ENCODE measurements around the gene HS2ST1. TPM values are rescaled to one million over a fixed set of nuclear protein-coding genes. Genes with fewer than 3 reads are reported as not detected.
A peak's percentile ranks its signal among the peaks of the same experiment; 100 is the strongest.

The HS2ST1 gene
- total and polyA plus RNA-seq, 2 donors (not counting 1 experiment from before 2014, with no cell fraction given) = 19.2 to 22.5 TPM

DNA sequence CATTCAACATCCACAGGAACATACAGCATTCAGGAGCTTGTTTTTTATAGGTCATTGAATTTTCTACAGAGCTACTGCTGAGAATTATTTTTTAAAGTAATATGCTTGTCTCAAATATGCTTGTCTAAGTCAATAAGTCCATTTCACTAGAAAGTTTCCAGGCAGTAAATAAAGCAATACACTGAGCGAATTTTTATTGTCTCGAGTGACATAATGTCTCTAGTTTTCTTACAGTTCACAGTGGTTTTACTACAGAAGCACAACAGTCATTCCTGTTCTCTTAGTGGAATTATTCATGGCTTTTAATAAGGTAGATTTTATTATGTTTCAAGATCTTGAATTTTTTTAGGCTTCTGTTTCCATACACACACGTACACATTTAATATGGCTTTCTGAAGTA, 83.8 kb downstream of the HS2ST1 start:
- TF ChIP-seq, protein P1, sequence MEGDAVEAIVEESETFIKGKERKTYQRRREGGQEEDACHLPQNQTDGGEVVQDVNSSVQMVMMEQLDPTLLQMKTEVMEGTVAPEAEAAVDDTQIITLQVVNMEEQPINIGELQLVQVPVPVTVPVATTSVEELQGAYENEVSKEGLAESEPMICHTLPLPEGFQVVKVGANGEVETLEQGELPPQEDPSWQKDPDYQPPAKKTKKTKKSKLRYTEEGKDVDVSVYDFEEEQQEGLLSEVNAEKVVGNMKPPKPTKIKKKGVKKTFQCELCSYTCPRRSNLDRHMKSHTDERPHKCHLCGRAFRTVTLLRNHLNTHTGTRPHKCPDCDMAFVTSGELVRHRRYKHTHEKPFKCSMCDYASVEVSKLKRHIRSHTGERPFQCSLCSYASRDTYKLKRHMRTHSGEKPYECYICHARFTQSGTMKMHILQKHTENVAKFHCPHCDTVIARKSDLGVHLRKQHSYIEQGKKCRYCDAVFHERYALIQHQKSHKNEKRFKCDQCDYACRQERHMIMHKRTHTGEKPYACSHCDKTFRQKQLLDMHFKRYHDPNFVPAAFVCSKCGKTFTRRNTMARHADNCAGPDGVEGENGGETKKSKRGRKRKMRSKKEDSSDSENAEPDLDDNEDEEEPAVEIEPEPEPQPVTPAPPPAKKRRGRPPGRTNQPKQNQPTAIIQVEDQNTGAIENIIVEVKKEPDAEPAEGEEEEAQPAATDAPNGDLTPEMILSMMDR (conservative IDR thresholded peaks at IDR 0.05 in 1 of 2, IDR thresholded peaks at IDR 0.05 in 1 of 2; ENCODE audit: low read depth in 1 of 2, low read length in 2 of 2) = no peak
- no peak for TF ChIP-seq EZH2 (IDR thresholded peaks at IDR 0.05; ENCODE audit: low read length, missing control alignments)
- no peak for DNase-seq (ENCODE audit: low read depth in 2 of 2)

DNA sequence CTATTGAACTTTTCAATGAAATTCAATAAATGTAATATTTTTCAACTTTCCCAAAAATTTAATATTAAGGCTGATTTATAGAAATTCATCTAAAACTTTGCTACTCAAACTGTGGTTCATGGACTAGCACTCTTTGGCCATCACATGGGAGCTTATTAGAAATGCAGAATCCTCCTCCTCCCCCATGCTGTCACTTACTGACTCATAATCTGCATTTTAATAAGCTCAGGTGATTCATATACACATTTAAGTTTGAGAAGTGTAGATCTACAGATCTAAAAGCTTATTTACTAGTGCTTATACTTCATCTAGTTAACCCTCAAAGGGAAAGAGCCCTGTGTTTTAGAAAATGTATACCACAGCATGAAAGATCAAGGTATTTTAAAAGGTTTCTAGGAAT, 84.3 kb downstream of the HS2ST1 start:
- DNase-seq (ENCODE audit: low read depth in 2 of 2) = peak in 1 of 2 donors; percentile 37
- H3K79me2 ChIP-seq (ENCODE audit: control insufficient read depth, insufficient read depth, low read length) = no peaks in the 10 kb centered on the region
- TF ChIP-seq, protein P1 (conservative IDR thresholded peaks at IDR 0.05 in 1 of 2, IDR thresholded peaks at IDR 0.05 in 1 of 2; ENCODE audit: low read depth in 1 of 2, low read length in 2 of 2) = no peak
- no peak for TF ChIP-seq EZH2 (IDR thresholded peaks at IDR 0.05; ENCODE audit: low read length, missing control alignments)
- H3K36me3 ChIP-seq (ENCODE audit: control insufficient read depth, insufficient read depth, low read length) = no peaks in the 10 kb centered on the region
- H3K27me3 ChIP-seq (ENCODE audit: control insufficient read depth, insufficient read depth, low read length) = no peaks in the 10 kb centered on the region
- H3K9ac ChIP-seq (ENCODE audit: insufficient read depth, low read length) = no peak overlapping the region
- H2AFZ ChIP-seq (ENCODE audit: low read length) = no peak overlapping the region
- no peaks in the 10 kb centered on the region for H3K9me3 ChIP-seq (ENCODE audit: control insufficient read depth, insufficient read depth, low read depth, low read length)
- no peak overlapping the region for H3K4me2 ChIP-seq (ENCODE audit: extremely low read depth, insufficient read depth, low read length)
- no peaks in the 10 kb centered on the region for H4K20me1 ChIP-seq (ENCODE audit: control insufficient read depth, extremely low read depth, insufficient read depth, low read length)
- H3K4me3 ChIP-seq (replicated peaks in 1 of 4; ENCODE audit: control extremely low read depth in 1 of 4, insufficient read depth in 1 of 4, low read depth in 3 of 4, low read length in 4 of 4) = no peak overlapping the region
- H3K27ac ChIP-seq (ENCODE audit: insufficient read depth, low read length) = no peak overlapping the region
- H3K4me1 ChIP-seq (ENCODE audit: control insufficient read depth, extremely low read depth, insufficient read depth, low read length) = no peaks in the 10 kb centered on the region

More for the DNA sequence above, 83.8 kb downstream of the HS2ST1 start:
- Histone ChIP-seq H3K4me3 (replicated peaks in 1 of 4; ENCODE audit: control extremely low read depth in 1 of 4, insufficient read depth in 1 of 4, low read depth in 3 of 4, low read length in 4 of 4) (no peak overlapping the region), H3K27me3 (ENCODE audit: control insufficient read depth, insufficient read depth, low read length) (no peaks in the 10 kb centered on the region), H4K20me1 (ENCODE audit: control insufficient read depth, extremely low read depth, insufficient read depth, low read length) (no peaks in the 10 kb centered on the region), H2AFZ (ENCODE audit: low read length) (no peak overlapping the region), H3K4me2 (ENCODE audit: extremely low read depth, insufficient read depth, low read length) (no peak overlapping the region), H3K79me2 (ENCODE audit: control insufficient read depth, insufficient read depth, low read length) (no peaks in the 10 kb centered on the region), H3K27ac (ENCODE audit: insufficient read depth, low read length) (no peak overlapping the region), H3K9me3 (ENCODE audit: control insufficient read depth, insufficient read depth, low read depth, low read length) (no peaks in the 10 kb centered on the region), H3K4me1 (ENCODE audit: control insufficient read depth, extremely low read depth, insufficient read depth, low read length) (no peaks in the 10 kb centered on the region), H3K36me3 (ENCODE audit: control insufficient read depth, insufficient read depth, low read length) (no peaks in the 10 kb centered on the region), H3K9ac (ENCODE audit: insufficient read depth, low read length) (no peak overlapping the region)

DNA sequence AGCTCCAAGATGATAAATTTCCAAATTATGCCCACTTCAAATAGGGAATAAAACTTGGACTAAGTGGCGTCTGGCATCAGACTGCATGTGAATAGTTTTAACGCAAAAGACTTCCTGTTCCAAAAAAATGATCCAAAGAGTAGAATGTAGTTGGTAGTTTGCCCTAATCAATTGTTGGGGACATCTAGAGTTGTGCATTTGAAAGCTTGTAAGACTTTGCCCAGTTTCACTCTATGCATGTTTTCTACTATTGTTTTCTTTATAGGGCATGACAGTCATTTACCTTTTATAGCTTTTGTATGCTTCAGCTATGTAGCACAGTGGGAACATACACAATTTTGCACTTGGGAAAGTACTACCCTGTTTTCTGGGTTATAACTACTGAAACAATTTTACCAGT, 86.0 kb downstream of the HS2ST1 start:
- no peak for DNase-seq (ENCODE audit: low read depth in 2 of 2)
- H3K79me2 ChIP-seq (ENCODE audit: control insufficient read depth, insufficient read depth, low read length) = no peaks in the 10 kb centered on the region
- no peak overlapping the region for H3K4me3 ChIP-seq (replicated peaks in 1 of 4; ENCODE audit: control extremely low read depth in 1 of 4, insufficient read depth in 1 of 4, low read depth in 3 of 4, low read length in 4 of 4)
- no peak overlapping the region for H2AFZ ChIP-seq (ENCODE audit: low read length)
- no peak overlapping the region for H3K4me2 ChIP-seq (ENCODE audit: extremely low read depth, insufficient read depth, low read length)
- no peaks in the 10 kb centered on the region for H3K27me3 ChIP-seq (ENCODE audit: control insufficient read depth, insufficient read depth, low read length)
- H3K36me3 ChIP-seq (ENCODE audit: control insufficient read depth, insufficient read depth, low read length) = no peaks in the 10 kb centered on the region
- no peak overlapping the region for H3K9ac ChIP-seq (ENCODE audit: insufficient read depth, low read length)
- no peaks in the 10 kb centered on the region for H3K9me3 ChIP-seq (ENCODE audit: control insufficient read depth, insufficient read depth, low read depth, low read length)
- no peaks in the 10 kb centered on the region for H4K20me1 ChIP-seq (ENCODE audit: control insufficient read depth, extremely low read depth, insufficient read depth, low read length)
- no peak overlapping the region for H3K27ac ChIP-seq (ENCODE audit: insufficient read depth, low read length)
- H3K4me1 ChIP-seq (ENCODE audit: control insufficient read depth, extremely low read depth, insufficient read depth, low read length) = no peaks in the 10 kb centered on the region
- TF ChIP-seq EZH2 (IDR thresholded peaks at IDR 0.05; ENCODE audit: low read length, missing control alignments) = no peak
- TF ChIP-seq, protein P1 (conservative IDR thresholded peaks at IDR 0.05 in 1 of 2, IDR thresholded peaks at IDR 0.05 in 1 of 2; ENCODE audit: low read depth in 1 of 2, low read length in 2 of 2) = no peak
